DMS153 treated with DMSO at 0.1 percent for 48 hours (cell line): ENCODE results near the gene ANKRD23.
"Not testable (repeated sequence)": the region's sequence is repeated elsewhere in the genome, so short reads cannot be mapped to it uniquely, and the experiment has no call there.

Experiments used
- DNase-seq: peaks from one replicate; lab custom pipeline; 2025; ENCODE audit not compliant: unreplicated experiment; lab: John Stamatoyannopoulos, UW

ANKRD23 gene

GRCh38 chr2:96819128-96819875, 24.5 kb downstream of the ANKRD23 start:
- DNase-seq, result no peak

- no peak for DNase-seq
Observed at GRCh38 chr2:96817882-96818281, 25.9 kb downstream of the ANKRD23 start.

- no peak for DNase-seq
Observed at GRCh38 chr2:96816836-96817702, 26.8 kb downstream of the ANKRD23 start.

DNA sequence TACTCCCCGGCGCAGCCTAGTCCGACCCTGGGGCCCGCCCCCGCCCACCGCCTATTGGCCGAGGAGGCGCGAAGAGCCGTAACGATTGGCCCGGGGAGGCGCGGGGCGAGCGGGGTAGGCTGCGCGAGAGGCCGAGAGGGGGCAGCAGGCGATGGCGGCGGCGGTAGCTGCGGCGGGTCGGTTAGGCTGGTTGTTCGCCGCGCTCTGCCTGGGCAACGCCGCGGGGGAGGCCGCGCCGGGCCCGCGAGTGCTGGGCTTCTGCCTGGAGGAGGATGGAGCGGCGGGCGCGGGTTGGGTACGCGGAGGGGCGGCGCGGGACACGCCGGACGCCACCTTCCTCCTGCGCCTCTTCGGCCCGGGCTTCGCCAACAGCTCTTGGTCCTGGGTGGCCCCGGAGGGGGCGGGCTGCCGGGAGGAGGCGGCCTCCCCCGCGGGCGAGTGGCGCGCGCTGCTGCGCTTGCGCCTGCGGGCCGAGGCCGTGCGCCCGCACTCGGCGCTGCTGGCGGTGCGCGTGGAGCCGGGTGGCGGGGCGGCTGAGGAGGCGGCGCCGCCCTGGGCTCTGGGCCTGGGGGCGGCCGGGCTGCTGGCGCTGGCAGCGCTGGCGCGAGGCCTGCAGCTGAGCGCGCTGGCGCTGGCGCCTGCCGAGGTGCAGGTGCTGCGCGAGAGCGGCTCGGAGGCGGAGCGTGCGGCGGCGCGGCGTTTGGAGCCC, 27.5 kb downstream of the ANKRD23 start, which contains the start of gene CNNM3:
Gene CNNM3, plus strand, starts transcription at position 142 of the 709 bp plus-strand sequence. Its CDS starts 10 bp downstream, at position 152.
- DNase-seq, result peak; percentile 82

DNA sequence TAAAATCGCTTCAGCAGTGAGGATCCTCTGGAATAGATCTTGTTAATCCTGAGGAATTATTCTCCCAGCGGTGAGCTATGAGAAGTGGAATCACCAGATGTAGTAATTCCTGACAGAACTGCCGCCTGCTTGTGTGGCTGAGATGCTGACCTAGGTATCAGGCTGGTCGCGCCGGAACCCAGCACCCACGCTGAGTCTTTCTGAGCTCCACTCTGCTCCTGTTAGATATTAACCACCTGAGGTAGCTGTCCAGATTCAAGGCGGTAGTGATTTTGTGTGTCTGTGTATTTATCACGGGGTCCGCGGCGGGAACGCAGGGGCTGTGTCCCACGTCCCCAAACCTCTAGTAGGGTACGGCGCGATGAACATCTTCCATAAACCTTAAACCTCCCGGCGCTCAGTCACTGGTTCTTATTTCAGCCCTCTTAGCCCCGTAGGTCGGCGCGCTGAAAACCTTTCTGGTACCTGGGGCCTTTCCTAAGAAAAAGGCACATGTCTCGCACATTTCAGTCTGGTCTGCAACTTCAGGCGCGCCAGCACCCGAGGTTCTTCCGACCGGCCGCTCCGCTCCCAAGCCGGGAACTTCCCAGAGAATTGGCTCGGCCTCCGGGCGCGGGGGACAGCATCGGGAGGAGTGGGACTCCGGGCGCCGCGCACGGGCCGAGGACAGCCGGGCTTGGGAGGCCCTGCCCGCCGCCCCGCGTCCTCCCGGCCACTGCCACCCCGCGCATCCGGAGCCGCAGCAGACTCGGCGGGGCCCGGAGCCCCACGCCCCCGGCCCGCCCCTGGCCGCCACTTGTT, 28.3 kb downstream of the ANKRD23 start:
- peak; percentile 58 for DNase-seq

GRCh38 chr2:96813656-96814055, 30.2 kb downstream of the ANKRD23 start:
- no peak for DNase-seq

- no peak for DNase-seq
Observed at GRCh38 chr2:96811917-96812316, 31.9 kb downstream of the ANKRD23 start.

- DNase-seq, result no peak
Observed at GRCh38 chr2:96810783-96811192, 33.0 kb downstream of the ANKRD23 start.

GRCh38 chr2:96809951-96810782, 33.7 kb downstream of the ANKRD23 start:
- no peak for DNase-seq

GRCh38 chr2:96809216-96809882, 34.5 kb downstream of the ANKRD23 start:
- no peak for DNase-seq

GRCh38 chr2:96808176-96808837, 35.5 kb downstream of the ANKRD23 start:
- no peak for DNase-seq

GRCh38 chr2:96807127-96807471, 36.7 kb downstream of the ANKRD23 start:
- no peak for DNase-seq

GRCh38 chr2:96806468-96807126, 37.2 kb downstream of the ANKRD23 start:
- DNase-seq, result no peak

- DNase-seq, result not testable (repeated sequence)
Observed at GRCh38 chr2:96805946-96806345, 37.9 kb downstream of the ANKRD23 start.

DNA sequence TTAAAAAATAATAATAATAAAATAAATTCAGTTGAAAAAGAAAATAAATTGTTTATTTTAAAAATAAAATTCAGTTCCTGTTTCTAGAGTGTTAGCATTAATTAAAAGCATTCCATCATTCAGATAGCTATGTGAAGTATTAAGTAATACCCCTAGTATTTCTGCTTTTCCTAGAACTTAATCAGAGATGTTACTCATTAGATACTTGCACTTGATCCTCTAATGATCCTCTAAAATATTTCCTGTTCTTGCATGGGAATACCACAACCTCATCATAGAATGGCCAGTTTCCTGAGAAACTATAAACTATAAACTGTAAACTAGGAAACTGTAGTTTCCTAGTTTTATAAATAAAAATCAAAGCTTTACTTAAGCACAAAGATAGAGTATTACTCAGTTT, 38.8 kb downstream of the ANKRD23 start:
- DNase-seq, result no peak

- no peak for DNase-seq
Observed at GRCh38 chr2:96802721-96803120, 41.1 kb downstream of the ANKRD23 start.

DNA sequence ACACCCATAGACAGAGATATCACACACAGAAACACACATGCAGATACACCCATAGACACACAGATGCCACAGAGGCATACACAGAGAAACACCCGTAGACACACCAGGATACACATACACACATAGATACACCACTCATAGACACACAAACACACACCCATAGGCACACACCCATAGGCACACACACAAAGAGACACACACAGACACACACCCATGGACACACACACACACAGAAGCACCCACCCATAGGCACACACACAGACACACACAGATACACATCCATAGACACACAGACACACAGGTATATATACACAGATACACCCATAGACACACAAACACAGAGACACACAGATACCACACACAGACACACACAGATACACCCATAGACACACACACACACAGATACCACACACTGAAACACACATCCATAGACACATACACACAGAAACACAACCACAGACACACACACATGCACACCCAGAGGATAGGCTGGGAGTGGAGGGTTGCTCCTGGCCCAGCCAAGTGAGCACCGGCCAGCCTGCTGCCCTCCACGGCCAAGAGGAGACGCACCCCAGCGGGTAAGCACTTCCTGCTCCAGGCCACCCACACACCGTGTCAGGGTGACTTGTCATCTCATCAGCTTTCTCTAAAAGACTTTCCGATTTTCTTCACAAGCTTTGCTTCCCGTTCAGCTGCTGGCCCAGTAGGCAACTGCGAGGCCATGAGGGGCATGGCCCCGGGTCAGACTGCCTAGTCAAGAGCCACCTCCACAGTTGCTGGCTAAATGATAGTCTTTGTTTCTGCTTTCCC, 41.8 kb downstream of the ANKRD23 start:
- DNase-seq, result no peak
